Prostate gland (tissue), 2 donors: ENCODE measurements around the gene CTSD.
A peak's percentile ranks its signal among the peaks of the same experiment; 100 is the strongest.

Experiments used
- POLR2A ChIP-seq: fragments of 450-650 bp; IDR thresholded peaks from one replicate; pipeline ENCODE4 v1.6.1; 2016; ENCODE audit warnings: antibody characterized with exemption, mild to moderate bottlenecking
- POLR2AphosphoS5 ChIP-seq: sonication (generic); formaldehyde crosslinking; IDR thresholded peaks from one replicate; pipeline ENCODE4 v1.6.1; 2017; ENCODE audit warnings: antibody characterized with exemption
- TF ChIP-seq, protein P1 (sequence below), 4 experiments: fragments of 200-600 bp in 2 of 4; fragments of 450-650 bp in 2 of 4; sonication (generic) in 2 of 4; IDR thresholded peaks; 1 replicate in 3 of 4; 2 replicates in 1 of 4; pipeline ENCODE4 v1.5.1; 2016 to 2019; ENCODE audit warnings: antibody characterized with exemption in 4 of 4, mild to moderate bottlenecking in 2 of 4, moderate library complexity in 2 of 4

GRCh38 chr11:1750481-1750839 lies 13.3 kb downstream of the CTSD start, which contains the start of gene IFITM10:
- TF ChIP-seq, protein P1, sequence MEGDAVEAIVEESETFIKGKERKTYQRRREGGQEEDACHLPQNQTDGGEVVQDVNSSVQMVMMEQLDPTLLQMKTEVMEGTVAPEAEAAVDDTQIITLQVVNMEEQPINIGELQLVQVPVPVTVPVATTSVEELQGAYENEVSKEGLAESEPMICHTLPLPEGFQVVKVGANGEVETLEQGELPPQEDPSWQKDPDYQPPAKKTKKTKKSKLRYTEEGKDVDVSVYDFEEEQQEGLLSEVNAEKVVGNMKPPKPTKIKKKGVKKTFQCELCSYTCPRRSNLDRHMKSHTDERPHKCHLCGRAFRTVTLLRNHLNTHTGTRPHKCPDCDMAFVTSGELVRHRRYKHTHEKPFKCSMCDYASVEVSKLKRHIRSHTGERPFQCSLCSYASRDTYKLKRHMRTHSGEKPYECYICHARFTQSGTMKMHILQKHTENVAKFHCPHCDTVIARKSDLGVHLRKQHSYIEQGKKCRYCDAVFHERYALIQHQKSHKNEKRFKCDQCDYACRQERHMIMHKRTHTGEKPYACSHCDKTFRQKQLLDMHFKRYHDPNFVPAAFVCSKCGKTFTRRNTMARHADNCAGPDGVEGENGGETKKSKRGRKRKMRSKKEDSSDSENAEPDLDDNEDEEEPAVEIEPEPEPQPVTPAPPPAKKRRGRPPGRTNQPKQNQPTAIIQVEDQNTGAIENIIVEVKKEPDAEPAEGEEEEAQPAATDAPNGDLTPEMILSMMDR (IDR thresholded peaks at IDR 0.05) = no peak
- TF ChIP-seq POLR2A = peak; percentile 26
- no peak for TF ChIP-seq POLR2AphosphoS5
